Osteoblast (primary cell): Measurements from ENCODE around the gene CPEB1. TPM values are rescaled to one million over a fixed set of nuclear protein-coding genes. Genes with fewer than 3 reads are reported as not detected.

Source experiments
- DNase-seq: peaks from one replicate; pipeline ENCODE4 v3.0.0; 2011; ENCODE audit warnings: low spot score, mixed read lengths; ENCODE audit not compliant: insufficient read length; ENCODE audit errors: missing footprints
- H2AFZ ChIP-seq: 2 replicates; pipeline ENCODE4 v1.6.0; 2011; ENCODE audit warnings: mild to moderate bottlenecking, low read length
- H3K27ac ChIP-seq: 2 replicates; pipeline ENCODE4 v1.5.1; 2011; ENCODE audit warnings: mild to moderate bottlenecking, low read depth, low read length, moderate library complexity
- H3K27me3 ChIP-seq: 2 replicates; pipeline ENCODE4 v1.6.0; 2012; ENCODE audit warnings: mild to moderate bottlenecking, control low read depth, inconsistent platforms, low read length, moderate library complexity; ENCODE audit not compliant: insufficient read depth
- H3K36me3 ChIP-seq: 2 replicates; pipeline ENCODE4 v1.5.1; 2011; ENCODE audit warnings: mild to moderate bottlenecking, low read length, control low read depth, moderate library complexity; ENCODE audit not compliant: insufficient read depth
- H3K4me1 ChIP-seq: 2 replicates; pipeline ENCODE4 v1.5.1; 2011; ENCODE audit warnings: mild to moderate bottlenecking, low read length, control low read depth, moderate library complexity; ENCODE audit not compliant: insufficient read depth
- H3K4me2 ChIP-seq: 2 replicates; pipeline ENCODE4 v1.6.0; 2011; ENCODE audit warnings: mild to moderate bottlenecking, low read length; ENCODE audit not compliant: insufficient read depth
- H3K4me3 ChIP-seq: fragments of 200-600 bp; sonication (generic); 3 replicates; pipeline ENCODE4 v1.5.1; 2012; ENCODE audit warnings: mild to moderate bottlenecking, low read length, inconsistent platforms; ENCODE audit not compliant: insufficient read depth
- H3K79me2 ChIP-seq: 2 replicates; pipeline ENCODE4 v1.6.0; 2012; ENCODE audit warnings: mild to moderate bottlenecking, low read length, control low read depth, inconsistent platforms; ENCODE audit not compliant: insufficient read depth
- H3K9me3 ChIP-seq: 2 replicates; pipeline ENCODE4 v1.5.1; 2011; ENCODE audit warnings: low read depth, low read length, control low read depth
- H4K20me1 ChIP-seq: 2 replicates; pipeline ENCODE4 v1.6.0; 2012; ENCODE audit warnings: mild to moderate bottlenecking, low read length, control low read depth; ENCODE audit not compliant: insufficient read depth
- CTCF ChIP-seq: IDR thresholded peaks from 2 replicates; pipeline ENCODE4 v1.5.1; 2011; ENCODE audit warnings: mild to moderate bottlenecking, low read depth, low read length, moderate library complexity; ENCODE audit errors: extremely low read depth
- total RNA-seq: library from RNA; depleted of rRNA; stranded (reverse); fragments of >200 nt; gene quantifications from 2 replicates; pipeline ENCODE4 v1.2.3, GENCODE V29; 2012

Gene CPEB1
- total RNA-seq, 1 donor, result 36.6 TPM

GRCh38 chr15:82655606-82656005 is 8.4 kb upstream of the CPEB1 start:
- Histone ChIP-seq H3K9me3 (no peaks in the 10 kb centered on the region), H3K36me3 (no peaks in the 10 kb centered on the region), H3K79me2 (no peaks in the 10 kb centered on the region), H2AFZ (no peak overlapping the region), H4K20me1 (no peaks in the 10 kb centered on the region), H3K4me2 (no peak overlapping the region), H3K4me1 (no peaks in the 10 kb centered on the region), H3K27me3 (peaks cover 3% of the 10 kb centered on the region), H3K4me3 (no peak overlapping the region), H3K27ac (no peak overlapping the region)
- no peak for TF ChIP-seq CTCF
- peak; percentile 72 for DNase-seq

- H3K4me3 ChIP-seq, result no peak overlapping the region
- no peaks in the 10 kb centered on the region for H3K79me2 ChIP-seq
- no peak overlapping the region for H3K4me2 ChIP-seq
- peaks cover 12% of the 10 kb centered on the region for H3K27me3 ChIP-seq
- H4K20me1 ChIP-seq, result no peaks in the 10 kb centered on the region
- peak; percentile 74 for DNase-seq
- H3K4me1 ChIP-seq, result no peaks in the 10 kb centered on the region
- no peaks in the 10 kb centered on the region for H3K36me3 ChIP-seq
- no peaks in the 10 kb centered on the region for H3K9me3 ChIP-seq
- no peak overlapping the region for H3K27ac ChIP-seq
- TF ChIP-seq CTCF, result no peak
- no peak overlapping the region for H2AFZ ChIP-seq
These were observed 6.5 kb upstream of the CPEB1 start for GRCh38 chr15:82653483-82654168.

GRCh38 chr15:82651708-82652107 is 4.5 kb upstream of the CPEB1 start:
- no peaks in the 10 kb centered on the region for H4K20me1 ChIP-seq
- no peak overlapping the region for H3K4me2 ChIP-seq
- no peak for TF ChIP-seq CTCF
- no peaks in the 10 kb centered on the region for H3K36me3 ChIP-seq
- DNase-seq, result peak; percentile 11
- H3K27me3 ChIP-seq, result peaks cover 26% of the 10 kb centered on the region
- no peaks in the 10 kb centered on the region for H3K9me3 ChIP-seq
- H3K27ac ChIP-seq, result no peak overlapping the region
- H3K79me2 ChIP-seq, result no peaks in the 10 kb centered on the region
- H3K4me3 ChIP-seq, result no peak overlapping the region
- H2AFZ ChIP-seq, result no peak overlapping the region
- H3K4me1 ChIP-seq, result no peaks in the 10 kb centered on the region

GRCh38 chr15:82650046-82650670 is 3.0 kb upstream of the CPEB1 start:
- Histone ChIP-seq H2AFZ (no peak overlapping the region), H3K27me3 (peaks cover 39% of the 10 kb centered on the region), H3K27ac (no peak overlapping the region), H3K36me3 (no peaks in the 10 kb centered on the region), H4K20me1 (no peaks in the 10 kb centered on the region), H3K4me3 (no peak overlapping the region), H3K9me3 (no peaks in the 10 kb centered on the region), H3K4me1 (no peaks in the 10 kb centered on the region), H3K79me2 (no peaks in the 10 kb centered on the region), H3K4me2 (no peak overlapping the region)
- peak; percentile 72 for DNase-seq
- TF ChIP-seq CTCF, result no peak
